ENCODE results near the gene DLGAP1. TPM values are rescaled to one million over a fixed set of nuclear protein-coding genes. Genes with fewer than 3 reads are reported as not detected.

DLGAP1 gene
- total RNA-seq, 2 experiments from 2014 or later, result 0.31 to 0.36 TPM

GRCh38 chr18:3715231-3716080 is 739.7 kb downstream of the DLGAP1 start:
- TF ChIP-seq CTCF (IDR thresholded peaks at IDR 0.05), result no peak
- Histone ChIP-seq H3K4me1 (ENCODE audit: insufficient read depth, low read length) (no peaks in the 10 kb centered on the region), H3K27ac (ENCODE audit: low read depth in 1 of 2, low read length in 2 of 2) (no peak overlapping the region), H3K36me3 (ENCODE audit: insufficient read depth, low read length) (no peaks in the 10 kb centered on the region), H3K4me3 (ENCODE audit: low read length) (no peak overlapping the region), H3K27me3 (ENCODE audit: control insufficient read depth in 1 of 2, insufficient read depth in 2 of 2, low read length in 2 of 2) (peaks cover 0 to 2% of the 10 kb centered on the region in 2 experiments), H3K9me3 (ENCODE audit: control insufficient read depth in 1 of 2, insufficient read depth in 1 of 2, low read length in 2 of 2) (no peaks in the 10 kb centered on the region)
- Mint-ChIP-seq H3K4me3 (no peak overlapping the region), H3K36me3 (ENCODE audit: low read depth) (no peaks in the 10 kb centered on the region), H3K4me1 (ENCODE audit: low read depth) (peaks cover 5% of the 10 kb centered on the region), H3K27ac (no peak overlapping the region), H3K9me3 (no peaks in the 10 kb centered on the region), H3K27me3 (peaks cover 23% of the 10 kb centered on the region)
- ChIA-PET POLR2A (no interaction called here), CTCF (no interaction called here)
- ATAC-seq (ENCODE audit: poor library complexity) (no peak), DNase-seq (no peak)
- intact Hi-C loops (cut with DNase I, micrococcal nuclease), result no loop called here

GRCh38 chr18:3713708-3714107 is 741.4 kb downstream of the DLGAP1 start:
- H3K9me3 Mint-ChIP-seq, result no peaks in the 10 kb centered on the region
- H3K27ac Mint-ChIP-seq, result no peak overlapping the region
- CTCF ChIA-PET, result interaction anchor here (0.7 kb wide), 1 partner anchor 1459 kb away, joined by 3 read pairs; no protein-coding TSS in a partner anchor
- H3K4me3 ChIP-seq (ENCODE audit: low read length), result no peak overlapping the region
- TF ChIP-seq CTCF (IDR thresholded peaks at IDR 0.05), result no peak
- POLR2A ChIA-PET, result no interaction called here
- H3K27me3 ChIP-seq (ENCODE audit: control insufficient read depth in 1 of 2, insufficient read depth in 2 of 2, low read length in 2 of 2), result peaks cover 0 to 2% of the 10 kb centered on the region in 2 experiments
- no peak for ATAC-seq (ENCODE audit: poor library complexity)
- intact Hi-C loops (cut with DNase I, micrococcal nuclease), result no loop called here
- H3K4me1 Mint-ChIP-seq (ENCODE audit: low read depth), result peaks cover 13% of the 10 kb centered on the region
- no peaks in the 10 kb centered on the region for H3K4me1 ChIP-seq (ENCODE audit: insufficient read depth, low read length)
- H3K27me3 Mint-ChIP-seq, result peaks cover 31% of the 10 kb centered on the region
- H3K4me3 Mint-ChIP-seq, result no peak overlapping the region
- no peak for DNase-seq
- H3K36me3 Mint-ChIP-seq (ENCODE audit: low read depth), result no peaks in the 10 kb centered on the region
- H3K27ac ChIP-seq (ENCODE audit: low read depth in 1 of 2, low read length in 2 of 2), result no peak overlapping the region
- H3K36me3 ChIP-seq (ENCODE audit: insufficient read depth, low read length), result no peaks in the 10 kb centered on the region
- H3K9me3 ChIP-seq (ENCODE audit: control insufficient read depth in 1 of 2, insufficient read depth in 1 of 2, low read length in 2 of 2), result no peaks in the 10 kb centered on the region

DNA sequence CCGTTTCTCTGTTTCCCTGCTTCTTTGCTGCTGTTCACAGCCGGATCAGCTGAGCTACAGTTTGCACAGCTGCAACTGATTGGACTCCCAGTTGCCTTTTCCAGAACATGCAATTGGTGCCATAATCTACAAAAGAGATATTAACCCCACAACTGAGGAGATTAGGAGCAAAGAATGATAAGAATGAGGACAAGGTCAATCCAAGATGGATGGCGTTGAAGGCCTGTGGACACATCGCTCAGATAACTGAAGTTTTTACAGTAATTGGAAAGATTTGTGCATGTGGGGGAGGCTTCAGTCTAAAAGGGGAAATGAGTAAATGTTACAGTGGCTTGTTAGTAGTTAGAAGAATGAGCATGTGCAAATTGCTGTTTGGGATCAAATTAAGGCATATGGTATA is 741.9 kb downstream of the DLGAP1 start:
- TF ChIP-seq CTCF (IDR thresholded peaks at IDR 0.05), result no peak
- H3K27ac Mint-ChIP-seq, result no peak overlapping the region
- no peak overlapping the region for H3K27ac ChIP-seq (ENCODE audit: low read depth in 1 of 2, low read length in 2 of 2)
- H3K36me3 Mint-ChIP-seq (ENCODE audit: low read depth), result no peaks in the 10 kb centered on the region
- no peak for DNase-seq
- H3K36me3 ChIP-seq (ENCODE audit: insufficient read depth, low read length), result no peaks in the 10 kb centered on the region
- H3K4me1 Mint-ChIP-seq (ENCODE audit: low read depth), result peaks cover 13% of the 10 kb centered on the region
- H3K9me3 ChIP-seq (ENCODE audit: control insufficient read depth in 1 of 2, insufficient read depth in 1 of 2, low read length in 2 of 2), result no peaks in the 10 kb centered on the region
- H3K4me1 ChIP-seq (ENCODE audit: insufficient read depth, low read length), result no peaks in the 10 kb centered on the region
- ATAC-seq (ENCODE audit: poor library complexity), result no peak
- peaks cover 0 to 2% of the 10 kb centered on the region in 2 experiments for H3K27me3 ChIP-seq (ENCODE audit: control insufficient read depth in 1 of 2, insufficient read depth in 2 of 2, low read length in 2 of 2)
- H3K4me3 Mint-ChIP-seq, result no peak overlapping the region
- H3K9me3 Mint-ChIP-seq, result no peaks in the 10 kb centered on the region
- intact Hi-C loops (cut with DNase I, micrococcal nuclease), result no loop called here
- CTCF ChIA-PET, result no interaction called here
- no peak overlapping the region for H3K4me3 ChIP-seq (ENCODE audit: low read length)
- peaks cover 34% of the 10 kb centered on the region for H3K27me3 Mint-ChIP-seq
- POLR2A ChIA-PET, result no interaction called here

Measured in CD4-positive, alpha-beta T cell (primary cell).